GM23248 (cell line): ENCODE results near the gene ANO10. TPM values are rescaled to one million over a fixed set of nuclear protein-coding genes. Genes with fewer than 3 reads are reported as not detected.

Experiments used
- DNase-seq: peaks from one replicate; pipeline ENCODE4 v3.0.0-alpha.2; 2015
- H2AFZ ChIP-seq: fragments of 200-600 bp; sonication (generic); 2 replicates; pipeline ENCODE4 v1.6.1; 2016; ENCODE audit warnings: antibody characterized with exemption
- H3F3A ChIP-seq: fragments of 200-600 bp; sonication (generic); 2 replicates; pipeline ENCODE4 v1.6.1; 2016; ENCODE audit warnings: mild to moderate bottlenecking, antibody characterized with exemption, mixed run types; ENCODE audit not compliant: insufficient read depth
- H3K27ac ChIP-seq: fragments of 200-600 bp; sonication (generic); 2 replicates; pipeline ENCODE4 v1.5.1; 2016; ENCODE audit warnings: mild to moderate bottlenecking
- H3K27me3 ChIP-seq: fragments of 200-600 bp; sonication (generic); replicated peaks from 2 replicates; pipeline ENCODE4 v1.6.1; 2016; ENCODE audit warnings: mild to moderate bottlenecking; ENCODE audit not compliant: insufficient read depth
- H3K36me3 ChIP-seq: fragments of 200-600 bp; sonication (generic); 2 replicates; pipeline ENCODE4 v1.6.1; 2016; ENCODE audit warnings: low read depth, mild to moderate bottlenecking
- H3K4me1 ChIP-seq: fragments of 200-600 bp; sonication (generic); 2 replicates; pipeline ENCODE4 v1.6.1; 2016; ENCODE audit warnings: mild to moderate bottlenecking; ENCODE audit not compliant: insufficient read depth
- H3K4me2 ChIP-seq: fragments of 200-600 bp; sonication (generic); one replicate; pipeline ENCODE4 v1.6.1; 2016; ENCODE audit warnings: mild to moderate bottlenecking; ENCODE audit not compliant: unreplicated experiment
- H3K4me3 ChIP-seq: fragments of 200-600 bp; sonication (generic); 2 replicates; pipeline ENCODE4 v1.5.1; 2016; ENCODE audit warnings: mild to moderate bottlenecking
- H3K79me2 ChIP-seq: fragments of 200-600 bp; sonication (generic); 2 replicates; pipeline ENCODE4 v1.6.1; 2016; ENCODE audit warnings: mild to moderate bottlenecking; ENCODE audit not compliant: insufficient read depth
- H3K9ac ChIP-seq: fragments of 200-600 bp; sonication (generic); 2 replicates; pipeline ENCODE4 v1.6.1; 2016; ENCODE audit warnings: mild to moderate bottlenecking
- H3K9me2 ChIP-seq: fragments of 200-600 bp; sonication (generic); 2 replicates; pipeline ENCODE4 v1.6.1; 2016; ENCODE audit warnings: mixed run types, mild to moderate bottlenecking, moderate library complexity; ENCODE audit not compliant: insufficient read depth
- H3K9me3 ChIP-seq: fragments of 200-600 bp; sonication (generic); one replicate; pipeline ENCODE4 v1.6.1; 2017; ENCODE audit warnings: low read depth
- H4K20me1 ChIP-seq: fragments of 200-600 bp; sonication (generic); 2 replicates; pipeline ENCODE4 v1.6.0; 2016; ENCODE audit not compliant: insufficient read depth
- EZH2 ChIP-seq: fragments of 200-600 bp; sonication (generic); IDR thresholded peaks from 2 replicates; pipeline ENCODE4 v1.6.1; 2018; ENCODE audit warnings: antibody characterized with exemption, mild to moderate bottlenecking; ENCODE audit not compliant: insufficient read depth, poor library complexity, severe bottlenecking
- EZH2phosphoT487 ChIP-seq: fragments of 200-600 bp; sonication (generic); IDR thresholded peaks from 2 replicates; pipeline ENCODE4 v1.6.1; 2018; ENCODE audit warnings: antibody characterized with exemption, moderate library complexity, mild to moderate bottlenecking, low read depth; ENCODE audit not compliant: insufficient read depth
- WGBS, 2 experiments: methylation state at CpG; one replicate each; pipeline ENCODE4 v1.1.6; 2015 to 2017; ENCODE audit warnings: low lambda C conversion rate in 2 of 2, low coverage in 1 of 2; ENCODE audit errors: missing lambda C conversion rate in 2 of 2; 5-methylcytosine and 5-hydroxymethylcytosine counted together
- in situ Hi-C: fragments of 300-500 bp; cut with MboI; formaldehyde crosslinking; loops from 2 replicates; pipeline ENCODE4 v1.15.0; 2020
- polyA plus RNA-seq: library from polyadenylated mRNA; unstranded; fragments of >200 nt; fragmentation: Nextera tagmentation; extraction: Ambion mirVana; gene quantifications from 2 replicates; pipeline ENCODE4 v1.2.1, GENCODE V29; 2016
- total RNA-seq: library from RNA; depleted of rRNA; stranded (reverse); fragments of >200 nt; shearing (Covaris generic); gene quantifications from 2 replicates; pipeline ENCODE4 v1.2.3, GENCODE V29; 2014

Gene ANO10
- total and polyA plus RNA-seq, 2 experiments from 2014 or later, result 51.1 to 73.2 TPM

- Histone ChIP-seq H3K9ac (no peak overlapping the region), H3K36me3 (peaks cover 40% of the 10 kb centered on the region), H3K79me2 (peaks cover 30% of the 10 kb centered on the region), H3K27me3 (no peaks in the 10 kb centered on the region), H3K9me2 (no peaks in the 10 kb centered on the region), H3K4me2 (no peak overlapping the region), H3K4me3 (no peak overlapping the region), H4K20me1 (no peaks in the 10 kb centered on the region; the same call in 1 of the 2 replicates), H3K9me3 (peaks cover under 1% of the 10 kb centered on the region), H3F3A (no peaks in the 10 kb centered on the region), H3K27ac (no peak overlapping the region), H3K4me1 (no peaks in the 10 kb centered on the region; the same call in 1 of the 2 replicates), H2AFZ (no peak overlapping the region)
- 99% methylated on average over 7 of the region's 7 CpGs for WGBS, 2 experiments
- no peak for TF ChIP-seq EZH2phosphoT487
- no peak for TF ChIP-seq EZH2
- no peak for DNase-seq
- in situ Hi-C loops, result no loop called here
These were observed 281.4 kb downstream of the ANO10 start for GRCh38 chr3:43340403-43340802.

GRCh38 chr3:43338295-43338694 is 283.5 kb downstream of the ANO10 start:
- H3K4me1 ChIP-seq, result no peaks in the 10 kb centered on the region
- H3F3A ChIP-seq, result no peaks in the 10 kb centered on the region
- in situ Hi-C loops, result no loop called here
- peaks cover 40% of the 10 kb centered on the region for H3K79me2 ChIP-seq
- H3K4me3 ChIP-seq, result 0 out of 2 replicates have a peak overlapping the region, but pooled peaks have one; percentile 11
- no peak overlapping the region for H3K27ac ChIP-seq
- TF ChIP-seq EZH2phosphoT487 (no peak), EZH2 (no peak)
- H3K9me2 ChIP-seq, result no peaks in the 10 kb centered on the region
- 96 to 97% methylated on average over 2 of the region's 2 CpGs for WGBS, 2 experiments
- H3K4me2 ChIP-seq, result no peak overlapping the region
- peaks cover 4% of the 10 kb centered on the region for H3K9me3 ChIP-seq
- no peaks in the 10 kb centered on the region for H3K27me3 ChIP-seq
- no peak overlapping the region for H3K9ac ChIP-seq
- no peaks in the 10 kb centered on the region for H4K20me1 ChIP-seq
- DNase-seq, result peak; percentile 23
- H3K36me3 ChIP-seq, result peaks cover 50% of the 10 kb centered on the region
- H2AFZ ChIP-seq, result no peak overlapping the region

- no peaks in the 10 kb centered on the region for H3K9me2 ChIP-seq
- H3K27ac ChIP-seq, result no peak overlapping the region
- no peak for TF ChIP-seq EZH2
- no peak for TF ChIP-seq EZH2phosphoT487
- H2AFZ ChIP-seq, result no peak overlapping the region
- H3K36me3 ChIP-seq, result peaks cover 64% of the 10 kb centered on the region
- 0 out of 2 replicates have a peak, but pooled peaks cover 5% of the 10 kb centered on the region for H4K20me1 ChIP-seq
- H3K4me3 ChIP-seq, result no peak overlapping the region
- no peaks in the 10 kb centered on the region for H3K27me3 ChIP-seq
- no peaks in the 10 kb centered on the region for H3K4me1 ChIP-seq
- H3K79me2 ChIP-seq, result peaks cover 58% of the 10 kb centered on the region
- in situ Hi-C loops, result no loop called here
- H3K4me2 ChIP-seq, result no peak overlapping the region
- peaks cover 4% of the 10 kb centered on the region for H3K9me3 ChIP-seq
- no peak overlapping the region for H3K9ac ChIP-seq
- no peaks in the 10 kb centered on the region for H3F3A ChIP-seq
- 95 to 97% methylated on average over 1 of the region's 1 CpG for WGBS, 2 experiments
- DNase-seq, result no peak
These were observed 286.0 kb downstream of the ANO10 start for GRCh38 chr3:43335799-43336198.

GRCh38 chr3:43334976-43335375 is 286.8 kb downstream of the ANO10 start:
- Histone ChIP-seq H3F3A (no peaks in the 10 kb centered on the region), H3K9me2 (no peaks in the 10 kb centered on the region), H3K27me3 (no peaks in the 10 kb centered on the region), H3K9me3 (peaks cover 4% of the 10 kb centered on the region), H4K20me1 (0 out of 2 replicates have a peak, but pooled peaks cover 5% of the 10 kb centered on the region), H2AFZ (no peak overlapping the region), H3K4me2 (no peak overlapping the region), H3K9ac (no peak overlapping the region), H3K4me3 (no peak overlapping the region), H3K79me2 (peaks cover 59% of the 10 kb centered on the region), H3K36me3 (peaks cover 60% of the 10 kb centered on the region), H3K4me1 (no peaks in the 10 kb centered on the region), H3K27ac (no peak overlapping the region)
- no peak for TF ChIP-seq EZH2
- no peak for TF ChIP-seq EZH2phosphoT487
- in situ Hi-C loops, result no loop called here
- no peak for DNase-seq
- 94 to 96% methylated on average over 1 of the region's 1 CpG for WGBS, 2 experiments
